HEK293 (cell line): ENCODE results near the gene CARS1.

Experiments
- EGR2 ChIP-seq: fragments of 450-650 bp; formaldehyde crosslinking; IDR thresholded peaks from 2 replicates; pipeline ENCODE4 v1.5.1; 2016; ENCODE audit warnings: low read depth, missing biosample characterization, missing genetic modification characterization
- ZBTB8A ChIP-seq: fragments of 450-650 bp; formaldehyde crosslinking; IDR thresholded peaks from 2 replicates; pipeline ENCODE4 v1.5.1; 2016; ENCODE audit warnings: missing biosample characterization, missing genetic modification characterization
- ZFHX2 ChIP-seq: fragments of 450-650 bp; formaldehyde crosslinking; conservative IDR thresholded peaks from 2 replicates; pipeline ENCODE4 v1.5.1; 2016; ENCODE audit warnings: missing biosample characterization, missing genetic modification characterization
- ZNF121 ChIP-seq: fragments of 450-650 bp; formaldehyde crosslinking; IDR thresholded peaks from 2 replicates; pipeline ENCODE4 v1.5.1; 2016; ENCODE audit warnings: missing biosample characterization, missing genetic modification characterization
- ZNF132 ChIP-seq: fragments of 450-650 bp; formaldehyde crosslinking; IDR thresholded peaks from 2 replicates; pipeline ENCODE4 v1.5.1; 2017; ENCODE audit warnings: missing biosample characterization, missing genetic modification characterization, borderline replicate concordance
- ZNF19 ChIP-seq: fragments of 450-650 bp; formaldehyde crosslinking; IDR thresholded peaks from 2 replicates; pipeline ENCODE4; 2016; ENCODE audit warnings: missing biosample characterization, missing genetic modification characterization, low read depth
- ZNF394 ChIP-seq: fragments of 450-650 bp; formaldehyde crosslinking; IDR thresholded peaks from 2 replicates; pipeline ENCODE4 v1.5.1; 2016; ENCODE audit warnings: missing biosample characterization, missing genetic modification characterization, mild to moderate bottlenecking, moderate library complexity, borderline replicate concordance
- ZNF426 ChIP-seq: fragments of 450-650 bp; formaldehyde crosslinking; IDR thresholded peaks from 2 replicates; pipeline ENCODE4 v1.5.1; 2017; ENCODE audit warnings: missing biosample characterization, missing genetic modification characterization, mild to moderate bottlenecking, inconsistent platforms, moderate library complexity
- ZNF670 ChIP-seq: fragments of 450-650 bp; formaldehyde crosslinking; IDR thresholded peaks from 2 replicates; pipeline ENCODE4 v1.5.1; 2016; ENCODE audit warnings: missing biosample characterization, missing genetic modification characterization, low read depth
- ZNF776 ChIP-seq: fragments of 450-650 bp; formaldehyde crosslinking; IDR thresholded peaks from 2 replicates; pipeline ENCODE4 v1.5.0; 2017; ENCODE audit warnings: missing biosample characterization, missing genetic modification characterization, borderline replicate concordance
- ZXDB ChIP-seq: fragments of 450-650 bp; formaldehyde crosslinking; IDR thresholded peaks from 2 replicates; pipeline ENCODE4 v1.5.1; 2016; ENCODE audit warnings: missing biosample characterization, missing genetic modification characterization
- TF ChIP-seq, protein P1 (sequence below): fragments of 450-650 bp; formaldehyde crosslinking; IDR thresholded peaks from 2 replicates; pipeline ENCODE4 v1.5.1; 2016; ENCODE audit warnings: missing biosample characterization, missing genetic modification characterization
- TF ChIP-seq, protein P2 (sequence below): IDR thresholded peaks from 2 replicates; pipeline ENCODE4 v1.6.1; 2011; ENCODE audit warnings: mild to moderate bottlenecking, low read depth, low read length, borderline replicate concordance
- TF ChIP-seq, protein P3 (sequence below): fragments of 450-650 bp; formaldehyde crosslinking; conservative IDR thresholded peaks from 2 replicates; pipeline ENCODE4 v1.5.1; 2016; ENCODE audit warnings: low read depth, missing biosample characterization, missing genetic modification characterization
- TF ChIP-seq, protein P4 (sequence below): fragments of 450-650 bp; formaldehyde crosslinking; IDR thresholded peaks from 2 replicates; pipeline ENCODE4 v1.5.1; 2016; ENCODE audit warnings: missing biosample characterization, missing genetic modification characterization
- TF ChIP-seq, protein P5 (sequence below): fragments of 450-650 bp; formaldehyde crosslinking; IDR thresholded peaks from 2 replicates; pipeline ENCODE4 v1.5.1; 2016; ENCODE audit warnings: missing biosample characterization, missing genetic modification characterization, borderline replicate concordance
- TF ChIP-seq, protein P6 (sequence below): fragments of 450-650 bp; IDR thresholded peaks from 2 replicates; pipeline ENCODE4 v1.5.1; 2018; ENCODE audit warnings: missing biosample characterization, mild to moderate bottlenecking, missing genetic modification characterization
- TF ChIP-seq, protein P7 (sequence below): fragments of 450-650 bp; formaldehyde crosslinking; IDR thresholded peaks from 2 replicates; pipeline ENCODE4 v1.5.1; 2016; ENCODE audit warnings: missing biosample characterization, missing genetic modification characterization

Gene CARS1

DNA sequence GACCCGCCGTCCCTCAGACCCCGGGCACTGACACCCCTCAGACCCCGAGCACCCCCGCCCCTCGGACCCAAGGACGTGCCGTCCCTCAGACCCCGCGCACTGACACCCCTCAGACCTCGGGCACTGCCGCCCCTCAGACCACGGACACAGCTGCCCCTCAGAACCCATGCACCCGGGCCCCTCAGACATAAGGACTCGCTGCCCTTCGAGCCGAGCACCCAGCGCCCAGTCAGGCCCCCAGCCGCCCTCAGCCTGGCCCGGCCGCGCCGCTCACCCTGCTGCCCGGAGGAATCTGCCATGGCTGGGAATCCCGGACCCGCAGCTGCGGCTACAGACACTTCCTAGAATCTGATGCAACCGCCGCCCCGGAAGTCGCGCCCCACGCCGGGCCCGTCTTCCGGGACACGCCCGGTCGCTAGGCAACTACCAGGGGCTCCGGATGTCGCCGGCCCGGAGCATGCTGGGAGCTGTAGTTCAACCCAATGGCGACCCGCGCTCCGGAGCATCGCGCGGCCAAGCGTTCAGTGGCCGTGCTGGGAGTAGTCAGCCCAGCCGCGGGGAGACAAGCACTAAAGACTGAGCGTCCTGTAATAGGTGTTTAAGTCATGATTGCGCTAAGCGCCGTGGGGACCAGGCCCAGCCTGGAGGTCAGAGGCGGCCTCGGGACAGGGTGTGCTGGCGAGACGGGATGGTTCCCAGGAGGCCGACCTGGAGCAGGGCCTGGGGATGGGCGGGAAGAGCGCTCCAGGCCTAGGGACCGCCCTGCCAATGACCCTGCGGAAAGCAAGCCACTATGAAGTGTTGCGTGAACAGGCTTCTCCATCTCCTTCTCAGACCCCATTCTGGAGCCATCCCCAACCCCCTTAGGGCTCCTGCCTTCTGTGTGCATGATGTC, at the start of gene CARS1 (continued):
- TF ChIP-seq EGR2 (tag by site-specific recombination) (no peak), ZXDB (tag by site-specific recombination) (peak; percentile 95), ZNF670 (tag by site-specific recombination) (no peak), ZNF19 (no peak), ZNF132 (tag by site-specific recombination) (no peak), ZNF776 (no peak), ZNF121 (tag by site-specific recombination) (no peak), ZNF394 (no peak), ZNF426 (tag by site-specific recombination) (no peak), ZFHX2 (tag by site-specific recombination) (no peak), ZBTB8A (tag by site-specific recombination) (peak; percentile 95)
- TF ChIP-seq, protein P1, sequence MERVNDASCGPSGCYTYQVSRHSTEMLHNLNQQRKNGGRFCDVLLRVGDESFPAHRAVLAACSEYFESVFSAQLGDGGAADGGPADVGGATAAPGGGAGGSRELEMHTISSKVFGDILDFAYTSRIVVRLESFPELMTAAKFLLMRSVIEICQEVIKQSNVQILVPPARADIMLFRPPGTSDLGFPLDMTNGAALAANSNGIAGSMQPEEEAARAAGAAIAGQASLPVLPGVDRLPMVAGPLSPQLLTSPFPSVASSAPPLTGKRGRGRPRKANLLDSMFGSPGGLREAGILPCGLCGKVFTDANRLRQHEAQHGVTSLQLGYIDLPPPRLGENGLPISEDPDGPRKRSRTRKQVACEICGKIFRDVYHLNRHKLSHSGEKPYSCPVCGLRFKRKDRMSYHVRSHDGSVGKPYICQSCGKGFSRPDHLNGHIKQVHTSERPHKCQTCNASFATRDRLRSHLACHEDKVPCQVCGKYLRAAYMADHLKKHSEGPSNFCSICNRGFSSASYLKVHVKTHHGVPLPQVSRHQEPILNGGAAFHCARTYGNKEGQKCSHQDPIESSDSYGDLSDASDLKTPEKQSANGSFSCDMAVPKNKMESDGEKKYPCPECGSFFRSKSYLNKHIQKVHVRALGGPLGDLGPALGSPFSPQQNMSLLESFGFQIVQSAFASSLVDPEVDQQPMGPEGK (tag by site-specific recombination), result 0 out of 2 replicates have a peak, but pooled peaks have one; percentile 35
- TF ChIP-seq, protein P2, sequence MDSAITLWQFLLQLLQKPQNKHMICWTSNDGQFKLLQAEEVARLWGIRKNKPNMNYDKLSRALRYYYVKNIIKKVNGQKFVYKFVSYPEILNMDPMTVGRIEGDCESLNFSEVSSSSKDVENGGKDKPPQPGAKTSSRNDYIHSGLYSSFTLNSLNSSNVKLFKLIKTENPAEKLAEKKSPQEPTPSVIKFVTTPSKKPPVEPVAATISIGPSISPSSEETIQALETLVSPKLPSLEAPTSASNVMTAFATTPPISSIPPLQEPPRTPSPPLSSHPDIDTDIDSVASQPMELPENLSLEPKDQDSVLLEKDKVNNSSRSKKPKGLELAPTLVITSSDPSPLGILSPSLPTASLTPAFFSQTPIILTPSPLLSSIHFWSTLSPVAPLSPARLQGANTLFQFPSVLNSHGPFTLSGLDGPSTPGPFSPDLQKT, result peak; percentile 82; the same call in 1 of the 2 replicates
- TF ChIP-seq, protein P3, sequence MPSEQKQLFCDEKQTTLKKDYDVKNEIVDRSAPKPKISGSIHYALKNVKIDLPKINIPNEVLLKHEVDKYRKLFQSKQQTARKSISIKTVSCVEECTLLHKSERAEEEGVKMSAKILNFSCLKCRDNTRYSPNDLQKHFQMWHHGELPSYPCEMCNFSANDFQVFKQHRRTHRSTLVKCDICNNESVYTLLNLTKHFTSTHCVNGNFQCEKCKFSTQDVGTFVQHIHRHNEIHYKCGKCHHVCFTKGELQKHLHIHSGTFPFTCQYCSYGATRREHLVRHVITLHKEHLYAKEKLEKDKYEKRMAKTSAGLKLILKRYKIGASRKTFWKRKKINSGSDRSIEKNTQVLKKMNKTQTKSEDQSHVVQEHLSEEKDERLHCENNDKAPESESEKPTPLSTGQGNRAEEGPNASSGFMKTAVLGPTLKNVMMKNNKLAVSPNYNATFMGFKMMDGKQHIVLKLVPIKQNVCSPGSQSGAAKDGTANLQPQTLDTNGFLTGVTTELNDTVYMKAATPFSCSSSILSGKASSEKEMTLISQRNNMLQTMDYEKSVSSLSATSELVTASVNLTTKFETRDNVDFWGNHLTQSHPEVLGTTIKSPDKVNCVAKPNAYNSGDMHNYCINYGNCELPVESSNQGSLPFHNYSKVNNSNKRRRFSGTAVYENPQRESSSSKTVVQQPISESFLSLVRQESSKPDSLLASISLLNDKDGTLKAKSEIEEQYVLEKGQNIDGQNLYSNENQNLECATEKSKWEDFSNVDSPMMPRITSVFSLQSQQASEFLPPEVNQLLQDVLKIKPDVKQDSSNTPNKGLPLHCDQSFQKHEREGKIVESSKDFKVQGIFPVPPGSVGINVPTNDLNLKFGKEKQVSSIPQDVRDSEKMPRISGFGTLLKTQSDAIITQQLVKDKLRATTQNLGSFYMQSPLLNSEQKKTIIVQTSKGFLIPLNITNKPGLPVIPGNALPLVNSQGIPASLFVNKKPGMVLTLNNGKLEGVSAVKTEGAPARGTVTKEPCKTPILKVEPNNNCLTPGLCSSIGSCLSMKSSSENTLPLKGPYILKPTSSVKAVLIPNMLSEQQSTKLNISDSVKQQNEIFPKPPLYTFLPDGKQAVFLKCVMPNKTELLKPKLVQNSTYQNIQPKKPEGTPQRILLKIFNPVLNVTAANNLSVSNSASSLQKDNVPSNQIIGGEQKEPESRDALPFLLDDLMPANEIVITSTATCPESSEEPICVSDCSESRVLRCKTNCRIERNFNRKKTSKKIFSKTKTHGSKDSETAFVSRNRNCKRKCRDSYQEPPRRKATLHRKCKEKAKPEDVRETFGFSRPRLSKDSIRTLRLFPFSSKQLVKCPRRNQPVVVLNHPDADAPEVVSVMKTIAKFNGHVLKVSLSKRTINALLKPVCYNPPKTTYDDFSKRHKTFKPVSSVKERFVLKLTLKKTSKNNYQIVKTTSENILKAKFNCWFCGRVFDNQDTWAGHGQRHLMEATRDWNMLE (tag by site-specific recombination), result peak; percentile 77
- TF ChIP-seq, protein P4, sequence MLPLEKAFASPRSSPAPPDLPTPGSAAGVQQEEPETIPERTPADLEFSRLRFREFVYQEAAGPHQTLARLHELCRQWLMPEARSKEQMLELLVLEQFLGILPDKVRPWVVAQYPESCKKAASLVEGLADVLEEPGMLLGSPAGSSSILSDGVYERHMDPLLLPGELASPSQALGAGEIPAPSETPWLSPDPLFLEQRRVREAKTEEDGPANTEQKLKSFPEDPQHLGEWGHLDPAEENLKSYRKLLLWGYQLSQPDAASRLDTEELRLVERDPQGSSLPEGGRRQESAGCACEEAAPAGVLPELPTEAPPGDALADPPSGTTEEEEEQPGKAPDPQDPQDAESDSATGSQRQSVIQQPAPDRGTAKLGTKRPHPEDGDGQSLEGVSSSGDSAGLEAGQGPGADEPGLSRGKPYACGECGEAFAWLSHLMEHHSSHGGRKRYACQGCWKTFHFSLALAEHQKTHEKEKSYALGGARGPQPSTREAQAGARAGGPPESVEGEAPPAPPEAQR (tag by site-specific recombination), result no peak
- TF ChIP-seq, protein P5, sequence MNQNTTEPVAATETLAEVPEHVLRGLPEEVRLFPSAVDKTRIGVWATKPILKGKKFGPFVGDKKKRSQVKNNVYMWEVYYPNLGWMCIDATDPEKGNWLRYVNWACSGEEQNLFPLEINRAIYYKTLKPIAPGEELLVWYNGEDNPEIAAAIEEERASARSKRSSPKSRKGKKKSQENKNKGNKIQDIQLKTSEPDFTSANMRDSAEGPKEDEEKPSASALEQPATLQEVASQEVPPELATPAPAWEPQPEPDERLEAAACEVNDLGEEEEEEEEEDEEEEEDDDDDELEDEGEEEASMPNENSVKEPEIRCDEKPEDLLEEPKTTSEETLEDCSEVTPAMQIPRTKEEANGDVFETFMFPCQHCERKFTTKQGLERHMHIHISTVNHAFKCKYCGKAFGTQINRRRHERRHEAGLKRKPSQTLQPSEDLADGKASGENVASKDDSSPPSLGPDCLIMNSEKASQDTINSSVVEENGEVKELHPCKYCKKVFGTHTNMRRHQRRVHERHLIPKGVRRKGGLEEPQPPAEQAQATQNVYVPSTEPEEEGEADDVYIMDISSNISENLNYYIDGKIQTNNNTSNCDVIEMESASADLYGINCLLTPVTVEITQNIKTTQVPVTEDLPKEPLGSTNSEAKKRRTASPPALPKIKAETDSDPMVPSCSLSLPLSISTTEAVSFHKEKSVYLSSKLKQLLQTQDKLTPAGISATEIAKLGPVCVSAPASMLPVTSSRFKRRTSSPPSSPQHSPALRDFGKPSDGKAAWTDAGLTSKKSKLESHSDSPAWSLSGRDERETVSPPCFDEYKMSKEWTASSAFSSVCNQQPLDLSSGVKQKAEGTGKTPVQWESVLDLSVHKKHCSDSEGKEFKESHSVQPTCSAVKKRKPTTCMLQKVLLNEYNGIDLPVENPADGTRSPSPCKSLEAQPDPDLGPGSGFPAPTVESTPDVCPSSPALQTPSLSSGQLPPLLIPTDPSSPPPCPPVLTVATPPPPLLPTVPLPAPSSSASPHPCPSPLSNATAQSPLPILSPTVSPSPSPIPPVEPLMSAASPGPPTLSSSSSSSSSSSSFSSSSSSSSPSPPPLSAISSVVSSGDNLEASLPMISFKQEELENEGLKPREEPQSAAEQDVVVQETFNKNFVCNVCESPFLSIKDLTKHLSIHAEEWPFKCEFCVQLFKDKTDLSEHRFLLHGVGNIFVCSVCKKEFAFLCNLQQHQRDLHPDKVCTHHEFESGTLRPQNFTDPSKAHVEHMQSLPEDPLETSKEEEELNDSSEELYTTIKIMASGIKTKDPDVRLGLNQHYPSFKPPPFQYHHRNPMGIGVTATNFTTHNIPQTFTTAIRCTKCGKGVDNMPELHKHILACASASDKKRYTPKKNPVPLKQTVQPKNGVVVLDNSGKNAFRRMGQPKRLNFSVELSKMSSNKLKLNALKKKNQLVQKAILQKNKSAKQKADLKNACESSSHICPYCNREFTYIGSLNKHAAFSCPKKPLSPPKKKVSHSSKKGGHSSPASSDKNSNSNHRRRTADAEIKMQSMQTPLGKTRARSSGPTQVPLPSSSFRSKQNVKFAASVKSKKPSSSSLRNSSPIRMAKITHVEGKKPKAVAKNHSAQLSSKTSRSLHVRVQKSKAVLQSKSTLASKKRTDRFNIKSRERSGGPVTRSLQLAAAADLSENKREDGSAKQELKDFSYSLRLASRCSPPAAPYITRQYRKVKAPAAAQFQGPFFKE (tag by site-specific recombination), result no peak
- TF ChIP-seq, protein P6, sequence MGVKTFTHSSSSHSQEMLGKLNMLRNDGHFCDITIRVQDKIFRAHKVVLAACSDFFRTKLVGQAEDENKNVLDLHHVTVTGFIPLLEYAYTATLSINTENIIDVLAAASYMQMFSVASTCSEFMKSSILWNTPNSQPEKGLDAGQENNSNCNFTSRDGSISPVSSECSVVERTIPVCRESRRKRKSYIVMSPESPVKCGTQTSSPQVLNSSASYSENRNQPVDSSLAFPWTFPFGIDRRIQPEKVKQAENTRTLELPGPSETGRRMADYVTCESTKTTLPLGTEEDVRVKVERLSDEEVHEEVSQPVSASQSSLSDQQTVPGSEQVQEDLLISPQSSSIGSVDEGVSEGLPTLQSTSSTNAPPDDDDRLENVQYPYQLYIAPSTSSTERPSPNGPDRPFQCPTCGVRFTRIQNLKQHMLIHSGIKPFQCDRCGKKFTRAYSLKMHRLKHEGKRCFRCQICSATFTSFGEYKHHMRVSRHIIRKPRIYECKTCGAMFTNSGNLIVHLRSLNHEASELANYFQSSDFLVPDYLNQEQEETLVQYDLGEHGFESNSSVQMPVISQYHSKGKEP (tag by site-specific recombination), result no peak
- TF ChIP-seq, protein P7, sequence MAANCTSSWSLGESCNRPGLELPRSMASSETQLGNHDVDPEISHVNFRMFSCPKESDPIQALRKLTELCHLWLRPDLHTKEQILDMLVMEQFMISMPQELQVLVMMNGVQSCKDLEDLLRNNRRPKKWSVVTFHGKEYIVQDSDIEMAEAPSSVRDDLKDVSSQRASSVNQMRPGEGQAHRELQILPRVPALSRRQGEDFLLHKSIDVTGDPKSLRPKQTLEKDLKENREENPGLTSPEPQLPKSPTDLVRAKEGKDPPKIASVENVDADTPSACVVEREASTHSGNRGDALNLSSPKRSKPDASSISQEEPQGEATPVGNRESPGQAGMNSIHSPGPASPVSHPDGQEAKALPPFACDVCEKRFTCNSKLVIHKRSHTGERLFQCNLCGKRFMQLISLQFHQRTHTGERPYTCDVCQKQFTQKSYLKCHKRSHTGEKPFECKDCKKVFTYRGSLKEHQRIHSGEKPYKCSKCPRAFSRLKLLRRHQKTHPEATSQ, result no peak
